ENCODE measurements around the gene ZBTB20.

Gene ZBTB20

GRCh38 chr3:114563720-114564119, 583.4 kb downstream of the ZBTB20 start:
- no peaks in the 10 kb centered on the region for H3K36me3 ChIP-seq (ENCODE audit: control insufficient read depth, insufficient read depth, low read length)
- WGBS, 2 experiments (ENCODE audit: insufficient coverage in 2 of 2): 92 to 100% methylated on average over 1 of the region's 2 CpGs
- no peaks in the 10 kb centered on the region for H3K9me3 ChIP-seq (ENCODE audit: control insufficient read depth, low read length)
- no peak overlapping the region for H3K4me3 ChIP-seq (ENCODE audit: extremely low read depth, insufficient read depth, low read length, poor library complexity, severe bottlenecking)
- H3K27ac ChIP-seq (ENCODE audit: low read depth, low read length, severe bottlenecking): no peak overlapping the region
- H3K4me1 ChIP-seq (ENCODE audit: control insufficient read depth, insufficient read depth, low read length, poor library complexity, severe bottlenecking): peaks cover 6% of the 10 kb centered on the region

GRCh38 chr3:114562557-114562956, 584.5 kb downstream of the ZBTB20 start:
- H3K9me3 ChIP-seq (ENCODE audit: control insufficient read depth, low read length): no peaks in the 10 kb centered on the region
- WGBS, 2 experiments (ENCODE audit: insufficient coverage in 2 of 2): no CpG with 5 or more reads among the region's 2 CpGs
- H3K4me1 ChIP-seq (ENCODE audit: control insufficient read depth, insufficient read depth, low read length, poor library complexity, severe bottlenecking): peaks cover 6% of the 10 kb centered on the region
- H3K4me3 ChIP-seq (ENCODE audit: extremely low read depth, insufficient read depth, low read length, poor library complexity, severe bottlenecking): no peak overlapping the region
- no peak overlapping the region for H3K27ac ChIP-seq (ENCODE audit: low read depth, low read length, severe bottlenecking)
- no peaks in the 10 kb centered on the region for H3K36me3 ChIP-seq (ENCODE audit: control insufficient read depth, insufficient read depth, low read length)

- H3K4me1 ChIP-seq (ENCODE audit: control insufficient read depth, insufficient read depth, low read length, poor library complexity, severe bottlenecking): peaks cover 11% of the 10 kb centered on the region
- no peak overlapping the region for H3K27ac ChIP-seq (ENCODE audit: low read depth, low read length, severe bottlenecking)
- H3K9me3 ChIP-seq (ENCODE audit: control insufficient read depth, low read length): no peaks in the 10 kb centered on the region
- WGBS, 2 experiments (ENCODE audit: insufficient coverage in 2 of 2): 95 to 100% methylated on average over 4 of the region's 4 CpGs
- H3K36me3 ChIP-seq (ENCODE audit: control insufficient read depth, insufficient read depth, low read length): no peaks in the 10 kb centered on the region
- H3K4me3 ChIP-seq (ENCODE audit: extremely low read depth, insufficient read depth, low read length, poor library complexity, severe bottlenecking): no peak overlapping the region
Observed at GRCh38 chr3:114558271-114558670, 588.8 kb downstream of the ZBTB20 start.

- Histone ChIP-seq H3K4me3 (ENCODE audit: extremely low read depth, insufficient read depth, low read length, poor library complexity, severe bottlenecking) (no peak overlapping the region), H3K36me3 (ENCODE audit: control insufficient read depth, insufficient read depth, low read length) (no peaks in the 10 kb centered on the region), H3K4me1 (ENCODE audit: control insufficient read depth, insufficient read depth, low read length, poor library complexity, severe bottlenecking) (peaks cover 11% of the 10 kb centered on the region), H3K27ac (ENCODE audit: low read depth, low read length, severe bottlenecking) (no peak overlapping the region), H3K9me3 (ENCODE audit: control insufficient read depth, low read length) (no peaks in the 10 kb centered on the region)
Observed at GRCh38 chr3:114557791-114558190, 589.3 kb downstream of the ZBTB20 start.

GRCh38 chr3:114556657-114557213, 590.4 kb downstream of the ZBTB20 start:
- no CpG with 5 or more reads among the region's 1 CpG for WGBS, 2 experiments (ENCODE audit: insufficient coverage in 2 of 2)
- Histone ChIP-seq H3K4me1 (ENCODE audit: control insufficient read depth, insufficient read depth, low read length, poor library complexity, severe bottlenecking) (peaks cover 15% of the 10 kb centered on the region), H3K36me3 (ENCODE audit: control insufficient read depth, insufficient read depth, low read length) (no peaks in the 10 kb centered on the region), H3K9me3 (ENCODE audit: control insufficient read depth, low read length) (no peaks in the 10 kb centered on the region), H3K27ac (ENCODE audit: low read depth, low read length, severe bottlenecking) (no peak overlapping the region), H3K4me3 (ENCODE audit: extremely low read depth, insufficient read depth, low read length, poor library complexity, severe bottlenecking) (no peak overlapping the region)

DNA sequence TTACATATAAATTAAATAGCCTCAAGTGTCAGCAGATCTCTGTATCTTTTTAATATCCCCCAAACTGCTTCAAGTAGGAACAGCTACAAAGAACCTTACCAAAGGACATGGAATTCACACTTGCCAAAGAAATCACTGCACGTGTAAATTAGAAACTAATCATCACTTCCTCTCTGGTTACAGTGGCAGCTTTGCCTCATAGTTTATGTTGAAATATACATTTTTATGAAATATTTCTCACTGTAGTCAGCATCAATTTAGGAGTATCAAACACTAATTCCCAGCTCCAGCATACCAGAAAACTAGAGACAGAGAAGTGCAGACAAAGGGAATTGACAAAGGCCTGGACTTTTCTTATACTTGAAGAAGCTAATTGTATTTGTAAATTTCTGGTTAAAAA, 592.4 kb downstream of the ZBTB20 start:
- no CpG with 5 or more reads among the region's 1 CpG for WGBS, 2 experiments (ENCODE audit: insufficient coverage in 2 of 2)
- H3K4me1 ChIP-seq (ENCODE audit: control insufficient read depth, insufficient read depth, low read length, poor library complexity, severe bottlenecking): peaks cover 16% of the 10 kb centered on the region
- no peak overlapping the region for H3K4me3 ChIP-seq (ENCODE audit: extremely low read depth, insufficient read depth, low read length, poor library complexity, severe bottlenecking)
- H3K27ac ChIP-seq (ENCODE audit: low read depth, low read length, severe bottlenecking): no peak overlapping the region
- no peaks in the 10 kb centered on the region for H3K9me3 ChIP-seq (ENCODE audit: control insufficient read depth, low read length)
- H3K36me3 ChIP-seq (ENCODE audit: control insufficient read depth, insufficient read depth, low read length): no peaks in the 10 kb centered on the region

DNA sequence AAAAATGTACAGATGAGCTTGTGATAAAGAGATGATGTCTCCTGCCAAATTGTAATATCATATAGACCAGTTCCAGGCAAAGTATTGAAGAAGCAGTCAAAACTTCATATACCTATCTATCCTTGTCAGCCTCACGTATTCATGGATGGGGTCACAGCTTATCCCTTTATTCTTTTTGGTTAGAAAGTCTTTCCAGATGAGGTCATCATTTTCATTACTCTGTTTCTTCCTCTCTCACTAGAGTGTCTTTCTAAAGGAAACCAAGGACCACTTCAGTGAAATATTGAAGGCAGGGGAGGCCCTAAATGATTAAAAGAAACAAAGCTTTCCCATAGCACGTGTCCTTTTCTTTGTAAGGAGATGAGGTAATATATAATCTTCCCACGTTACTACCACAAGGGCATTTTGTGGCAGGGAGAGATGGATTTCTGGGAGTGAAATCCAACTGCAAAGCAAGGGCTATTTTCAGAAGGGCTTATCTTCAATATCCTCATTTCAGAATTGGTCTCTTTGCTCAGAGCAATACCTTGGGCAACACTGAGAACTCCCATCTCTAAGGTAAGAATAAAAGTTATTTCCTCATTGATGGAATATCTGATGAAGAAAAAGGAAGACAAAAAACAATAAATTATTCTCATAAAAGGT, 593.0 kb downstream of the ZBTB20 start:
- no peaks in the 10 kb centered on the region for H3K9me3 ChIP-seq (ENCODE audit: control insufficient read depth, low read length)
- no peaks in the 10 kb centered on the region for H3K36me3 ChIP-seq (ENCODE audit: control insufficient read depth, insufficient read depth, low read length)
- WGBS, 2 experiments (ENCODE audit: insufficient coverage in 2 of 2): 80% methylated on average over 1 of the region's 3 CpGs; no CpG with 5 or more reads in 1 of the 2 experiments
- peak overlapping the region; percentile 17 for H3K27ac ChIP-seq (ENCODE audit: low read depth, low read length, severe bottlenecking)
- peaks cover 16% of the 10 kb centered on the region for H3K4me1 ChIP-seq (ENCODE audit: control insufficient read depth, insufficient read depth, low read length, poor library complexity, severe bottlenecking)
- H3K4me3 ChIP-seq (ENCODE audit: extremely low read depth, insufficient read depth, low read length, poor library complexity, severe bottlenecking): no peak overlapping the region

DNA sequence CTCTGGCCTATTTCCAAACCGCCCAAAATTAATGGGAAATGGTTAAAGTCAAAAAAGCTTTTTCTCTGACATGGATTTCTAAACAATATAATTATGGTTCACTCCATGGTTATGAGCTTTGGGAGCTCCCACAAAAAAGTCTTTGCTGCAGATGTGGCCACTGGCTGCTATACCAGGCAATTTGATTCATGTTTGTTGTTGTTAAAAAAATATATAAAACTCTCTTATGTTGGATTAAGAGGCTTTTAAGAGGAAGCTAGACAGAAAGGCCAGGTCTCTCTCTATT, 594.6 kb downstream of the ZBTB20 start:
- H3K9me3 ChIP-seq (ENCODE audit: control insufficient read depth, low read length): no peaks in the 10 kb centered on the region
- peak overlapping the region; percentile 63 for H3K27ac ChIP-seq (ENCODE audit: low read depth, low read length, severe bottlenecking)
- peaks cover 16% of the 10 kb centered on the region for H3K4me1 ChIP-seq (ENCODE audit: control insufficient read depth, insufficient read depth, low read length, poor library complexity, severe bottlenecking)
- H3K4me3 ChIP-seq (ENCODE audit: extremely low read depth, insufficient read depth, low read length, poor library complexity, severe bottlenecking): no peak overlapping the region
- no CpG with 5 or more reads among the region's 1 CpG for WGBS, 2 experiments (ENCODE audit: insufficient coverage in 2 of 2)
- no peaks in the 10 kb centered on the region for H3K36me3 ChIP-seq (ENCODE audit: control insufficient read depth, insufficient read depth, low read length)

GRCh38 chr3:114551770-114552526, 595.1 kb downstream of the ZBTB20 start:
- Histone ChIP-seq H3K4me3 (ENCODE audit: extremely low read depth, insufficient read depth, low read length, poor library complexity, severe bottlenecking) (no peak overlapping the region), H3K4me1 (ENCODE audit: control insufficient read depth, insufficient read depth, low read length, poor library complexity, severe bottlenecking) (peaks cover 16% of the 10 kb centered on the region), H3K9me3 (ENCODE audit: control insufficient read depth, low read length) (no peaks in the 10 kb centered on the region), H3K36me3 (ENCODE audit: control insufficient read depth, insufficient read depth, low read length) (no peaks in the 10 kb centered on the region), H3K27ac (ENCODE audit: low read depth, low read length, severe bottlenecking) (peak overlapping the region; percentile 63)
- 92% methylated on average over 2 of the region's 4 CpGs; no CpG with 5 or more reads in 1 of the 2 experiments for WGBS, 2 experiments (ENCODE audit: insufficient coverage in 2 of 2)

DNA sequence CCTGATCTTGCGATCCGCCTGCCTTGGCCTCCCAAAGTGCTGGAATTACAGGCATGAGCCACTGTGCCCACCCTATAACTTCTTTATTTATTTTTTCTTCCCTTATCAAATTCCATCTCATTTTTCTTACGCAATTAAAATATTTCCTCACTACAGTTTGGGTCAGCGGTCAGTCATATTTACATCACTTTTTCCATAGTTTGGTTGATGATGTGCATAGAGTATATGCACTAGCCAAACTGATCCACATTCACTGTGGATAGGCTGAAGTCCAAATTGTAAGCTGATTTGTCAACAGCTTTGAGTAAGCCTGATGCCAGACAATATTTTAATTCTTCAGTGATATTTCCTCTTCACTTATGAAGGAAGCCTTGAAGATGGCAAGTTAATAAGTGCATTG, 596.9 kb downstream of the ZBTB20 start:
- Histone ChIP-seq H3K27ac (ENCODE audit: low read depth, low read length, severe bottlenecking) (no peak overlapping the region), H3K4me3 (ENCODE audit: extremely low read depth, insufficient read depth, low read length, poor library complexity, severe bottlenecking) (no peak overlapping the region), H3K4me1 (ENCODE audit: control insufficient read depth, insufficient read depth, low read length, poor library complexity, severe bottlenecking) (peaks cover 16% of the 10 kb centered on the region), H3K9me3 (ENCODE audit: control insufficient read depth, low read length) (no peaks in the 10 kb centered on the region), H3K36me3 (ENCODE audit: control insufficient read depth, insufficient read depth, low read length) (no peaks in the 10 kb centered on the region)
- 100% methylated on average over 2 of the region's 4 CpGs; no CpG with 5 or more reads in 1 of the 2 experiments for WGBS, 2 experiments (ENCODE audit: insufficient coverage in 2 of 2)

GRCh38 chr3:114545193-114545592, 601.9 kb downstream of the ZBTB20 start:
- no peaks in the 10 kb centered on the region for H3K36me3 ChIP-seq (ENCODE audit: control insufficient read depth, insufficient read depth, low read length)
- no peaks in the 10 kb centered on the region for H3K4me1 ChIP-seq (ENCODE audit: control insufficient read depth, insufficient read depth, low read length, poor library complexity, severe bottlenecking)
- H3K9me3 ChIP-seq (ENCODE audit: control insufficient read depth, low read length): no peaks in the 10 kb centered on the region
- no peak overlapping the region for H3K27ac ChIP-seq (ENCODE audit: low read depth, low read length, severe bottlenecking)
- WGBS, 2 experiments (ENCODE audit: insufficient coverage in 2 of 2): 100% methylated on average over 1 of the region's 1 CpG; no CpG with 5 or more reads in 1 of the 2 experiments
- H3K4me3 ChIP-seq (ENCODE audit: extremely low read depth, insufficient read depth, low read length, poor library complexity, severe bottlenecking): no peak overlapping the region
